Measurements from ENCODE around the gene USB1. TPM values are rescaled to one million over a fixed set of nuclear protein-coding genes. Genes with fewer than 3 reads are reported as not detected.

Gene USB1
- total RNA-seq, 1 donor from 2014 or later = 100.0 TPM

DNA sequence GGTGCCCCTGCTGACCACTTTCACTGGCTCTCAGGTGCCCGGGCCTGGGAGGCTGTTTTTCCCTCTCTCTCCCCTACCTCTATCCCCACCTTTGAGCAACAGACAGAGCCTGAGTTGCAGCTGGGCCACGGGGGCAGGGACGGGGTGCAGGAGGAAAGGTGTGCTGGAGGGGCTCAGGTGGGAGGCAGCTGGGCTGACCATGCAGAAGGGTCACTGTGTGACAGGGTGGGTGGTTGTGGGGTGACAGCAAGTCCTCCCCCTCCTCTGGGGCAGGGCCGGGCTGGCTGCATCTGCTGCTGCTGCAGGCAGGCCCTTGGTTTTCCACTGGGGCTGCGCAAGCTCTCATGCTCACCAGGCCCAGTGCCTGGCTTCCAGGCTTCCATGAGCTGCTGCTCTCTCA, 7.3 kb upstream of the USB1 start:
- Mint-ChIP-seq H3K4me3 (ENCODE audit: unreplicated experiment) (no peak overlapping the region), H3K27ac (ENCODE audit: unreplicated experiment) (no peak overlapping the region), H3K27me3 (ENCODE audit: low read depth, unreplicated experiment) (peaks cover 5% of the 10 kb centered on the region), H3K4me1 (ENCODE audit: low read depth, unreplicated experiment) (peaks cover 13% of the 10 kb centered on the region), H3K9me3 (ENCODE audit: unreplicated experiment) (no peaks in the 10 kb centered on the region), H3K36me3 (ENCODE audit: low read depth, unreplicated experiment) (peaks cover 16% of the 10 kb centered on the region)
- no peak for DNase-seq (ENCODE audit: low read depth)
- no peak for FAIRE-seq
- peaks cover 10% of the 10 kb centered on the region for H3K79me2 ChIP-seq (ENCODE audit: insufficient read depth, low read length)
- TF ChIP-seq EZH2 (IDR thresholded peaks at IDR 0.05; ENCODE audit: insufficient read depth, low read length) (no peak), CTCF (IDR thresholded peaks at IDR 0.05; ENCODE audit: insufficient read depth, low read depth, low read length) (no peak)
- H3K27me3 ChIP-seq (ENCODE audit: insufficient read depth, low read length) = no peaks in the 10 kb centered on the region
- H3K9me3 ChIP-seq (ENCODE audit: insufficient read depth, low read depth, low read length) = no peaks in the 10 kb centered on the region
- H3K36me3 ChIP-seq (ENCODE audit: insufficient read depth, low read length) = peaks cover 2% of the 10 kb centered on the region
- H4K20me1 ChIP-seq (ENCODE audit: insufficient read depth, low read length) = peaks cover 21% of the 10 kb centered on the region
- peaks cover 7% of the 10 kb centered on the region for H3K4me1 ChIP-seq (ENCODE audit: insufficient read depth, low read length)
- H3K4me3 ChIP-seq (ENCODE audit: insufficient read depth, low read depth, low read length) = no peak overlapping the region
- H2AFZ ChIP-seq (ENCODE audit: low read depth, low read length) = no peak overlapping the region
- no peak overlapping the region for H3K27ac ChIP-seq (ENCODE audit: low read depth, low read length)
- H3K4me2 ChIP-seq (ENCODE audit: low read length) = no peak overlapping the region
- H3K9ac ChIP-seq (ENCODE audit: low read length) = no peak overlapping the region

GRCh38 chr16:57994361-57994760, 6.8 kb upstream of the USB1 start:
- no peak overlapping the region for H3K27ac Mint-ChIP-seq (ENCODE audit: unreplicated experiment)
- no peak overlapping the region for H3K4me3 Mint-ChIP-seq (ENCODE audit: unreplicated experiment)

More at GRCh38 chr16:57994361-57994760, 6.8 kb upstream of the USB1 start:
- no peaks in the 10 kb centered on the region for H3K27me3 ChIP-seq (ENCODE audit: insufficient read depth, low read length)
- Mint-ChIP-seq H3K27me3 (ENCODE audit: low read depth, unreplicated experiment) (peaks cover 5% of the 10 kb centered on the region), H3K36me3 (ENCODE audit: low read depth, unreplicated experiment) (peaks cover 16% of the 10 kb centered on the region), H3K9me3 (ENCODE audit: unreplicated experiment) (no peaks in the 10 kb centered on the region), H3K4me1 (ENCODE audit: low read depth, unreplicated experiment) (peaks cover 17% of the 10 kb centered on the region)
- H3K4me3 ChIP-seq (ENCODE audit: insufficient read depth, low read depth, low read length) = no peak overlapping the region
- H3K4me1 ChIP-seq (ENCODE audit: insufficient read depth, low read length) = peaks cover 11% of the 10 kb centered on the region
- H3K79me2 ChIP-seq (ENCODE audit: insufficient read depth, low read length) = peaks cover 13% of the 10 kb centered on the region
- no peaks in the 10 kb centered on the region for H3K9me3 ChIP-seq (ENCODE audit: insufficient read depth, low read depth, low read length)
- no peak for TF ChIP-seq CTCF (IDR thresholded peaks at IDR 0.05; ENCODE audit: insufficient read depth, low read depth, low read length)
- no peak for TF ChIP-seq EZH2 (IDR thresholded peaks at IDR 0.05; ENCODE audit: insufficient read depth, low read length)
- peaks cover 25% of the 10 kb centered on the region for H4K20me1 ChIP-seq (ENCODE audit: insufficient read depth, low read length)
- no peak overlapping the region for H3K4me2 ChIP-seq (ENCODE audit: low read length)
- H3K27ac ChIP-seq (ENCODE audit: low read depth, low read length) = no peak overlapping the region
- H2AFZ ChIP-seq (ENCODE audit: low read depth, low read length) = no peak overlapping the region
- H3K9ac ChIP-seq (ENCODE audit: low read length) = no peak overlapping the region
- FAIRE-seq (no peak), DNase-seq (ENCODE audit: low read depth) (no peak)
- H3K36me3 ChIP-seq (ENCODE audit: insufficient read depth, low read length) = peaks cover 2% of the 10 kb centered on the region

Measured in astrocyte (in vitro differentiated cells and primary cell).